H1 (cell line): ENCODE data around the gene LRRIQ3. TPM values are rescaled to one million over a fixed set of nuclear protein-coding genes. Genes with fewer than 3 reads are reported as not detected.

Experiments
- CTCF ChIA-PET: fragments of 300-600 bp; sonication (Branson Sonifier 250); formaldehyde crosslinking; loops from one replicate; lab custom pipeline; 2021; ENCODE audit not compliant: partially characterized antibody; lab: Charles Lee
- POLR2A ChIA-PET: fragments of 300-600 bp; sonication (Branson Sonifier 250); formaldehyde crosslinking; loops from one replicate; lab custom pipeline; 2021; ENCODE audit warnings: inconsistent platforms; ENCODE audit not compliant: partially characterized antibody; lab: Charles Lee
- DNase-seq, 2 experiments: peaks; one replicate each; pipeline versions ENCODE4 v3.0.0 to v3.0.0-alpha.2; 2010 to 2022; ENCODE audit warnings: low spot score in 2 of 2, low read depth in 1 of 2, mixed read lengths in 1 of 2
- FAIRE-seq: peaks from 2 replicates; lab custom pipeline; 2011; peaks lifted over from hg19 to GRCh38; lab: Jason Lieb, UNC
- H2AFZ ChIP-seq: 2 replicates; pipeline ENCODE4 v1.8.1; 2012; ENCODE audit warnings: low read length, inconsistent platforms
- H2AK5ac ChIP-seq: 2 replicates; pipeline ENCODE4 v1.6.1; 2013; ENCODE audit warnings: low read depth, low read length
- H2BK120ac ChIP-seq: replicated peaks from 2 replicates; pipeline ENCODE3; 2013; ENCODE audit warnings: low read depth, low read length, inconsistent platforms
- H2BK12ac ChIP-seq: 2 replicates; pipeline ENCODE4 v1.6.1; 2013; ENCODE audit warnings: low read depth, low read length
- H2BK15ac ChIP-seq: 2 replicates; pipeline ENCODE4 v1.6.1; 2013; ENCODE audit warnings: low read length
- H2BK20ac ChIP-seq: 2 replicates; pipeline ENCODE4 v1.6.1; 2013; ENCODE audit warnings: low read length
- H2BK5ac ChIP-seq: 2 replicates; pipeline ENCODE4 v1.6.1; 2013; ENCODE audit warnings: low read depth, low read length
- H3K14ac ChIP-seq: 2 replicates; pipeline ENCODE4 v1.6.1; 2013; ENCODE audit warnings: inconsistent platforms; ENCODE audit not compliant: insufficient read length
- H3K18ac ChIP-seq: 2 replicates; pipeline ENCODE4 v1.6.1; 2013; ENCODE audit warnings: low read length; ENCODE audit errors: extremely low read depth
- H3K23ac ChIP-seq: 2 replicates; pipeline ENCODE4 v1.6.1; 2013; ENCODE audit warnings: inconsistent platforms; ENCODE audit not compliant: insufficient read length
- H3K23me2 ChIP-seq: 2 replicates; pipeline ENCODE4 v1.6.1; 2013; ENCODE audit warnings: low read depth, low read length
- H3K27ac ChIP-seq: 2 replicates; pipeline ENCODE4 v1.6.1; 2011; ENCODE audit warnings: low read depth, low read length, inconsistent platforms
- H3K27me3 ChIP-seq, 4 experiments: replicated peaks in 1 of 4; 1 replicate in 1 of 4; 2 replicates in 3 of 4; pipeline versions ENCODE4 v1.6.1 to v1.8.1; 2011 to 2013; ENCODE audit warnings: low read length in 3 of 4, mild to moderate bottlenecking in 3 of 4, inconsistent platforms in 2 of 4, mixed read lengths in 2 of 4, moderate library complexity in 1 of 4; ENCODE audit not compliant: control insufficient read depth in 3 of 4, insufficient read depth in 3 of 4; ENCODE audit errors: extremely low read depth in 1 of 4
- H3K36me3 ChIP-seq, 4 experiments: 2 replicates each; pipeline versions ENCODE4 v1.6.1 to v1.8.1; 2011 to 2013; ENCODE audit warnings: mild to moderate bottlenecking in 4 of 4, low read length in 3 of 4, moderate library complexity in 2 of 4, control low read depth in 1 of 4, inconsistent platforms in 1 of 4; ENCODE audit not compliant: insufficient read depth in 4 of 4, control insufficient read depth in 2 of 4
- H3K4ac ChIP-seq: replicated peaks from 2 replicates; pipeline ENCODE3; 2013; ENCODE audit warnings: low read length, low read depth, mixed read lengths, inconsistent platforms; ENCODE audit not compliant: insufficient read length
- H3K4me1 ChIP-seq, 4 experiments: replicated peaks in 1 of 4; 1 replicate in 1 of 4; 2 replicates in 3 of 4; pipeline versions ENCODE4 v1.6.1 to v1.8.1; 2011 to 2013; ENCODE audit warnings: low read length in 3 of 4, inconsistent platforms in 2 of 4, mixed read lengths in 1 of 4; ENCODE audit not compliant: insufficient read depth in 4 of 4, control insufficient read depth in 3 of 4
- H3K4me2 ChIP-seq, 2 experiments: 2 replicates each; pipeline versions ENCODE4 v1.6.1 to v1.8.1; 2011 to 2013; ENCODE audit warnings: low read depth in 2 of 2, low read length in 2 of 2, control low read depth in 1 of 2, inconsistent platforms in 1 of 2, mild to moderate bottlenecking in 1 of 2; ENCODE audit not compliant: insufficient read depth in 1 of 2
- H3K4me3 ChIP-seq, 4 experiments: fragments of 200-600, 300-600 bp in 1 of 4; sonication (generic), shearing (Covaris generic), sonication (Bioruptor Twin) in 1 of 4; 2 replicates each; pipeline versions ENCODE4 v1.5.1 to v1.8.1; 2011 to 2016; ENCODE audit warnings: low read length in 4 of 4, low read depth in 3 of 4, control low read depth in 2 of 4, inconsistent platforms in 2 of 4, mild to moderate bottlenecking in 2 of 4, mixed read lengths in 1 of 4, moderate library complexity in 1 of 4; ENCODE audit not compliant: insufficient read depth in 2 of 4; ENCODE audit errors: extremely low read depth in 1 of 4
- H3K56ac ChIP-seq: replicated peaks from 2 replicates; pipeline ENCODE3; 2013; ENCODE audit warnings: low read depth, mild to moderate bottlenecking, mixed read lengths, low read length, inconsistent platforms; ENCODE audit not compliant: insufficient read length
- H3K79me1 ChIP-seq: 2 replicates; pipeline ENCODE4 v1.6.1; 2013; ENCODE audit warnings: low read depth, low read length, control low read depth
- H3K79me2 ChIP-seq, 2 experiments: 2 replicates each; pipeline versions ENCODE4 v1.6.1 to v1.8.1; 2012 to 2013; ENCODE audit warnings: low read length in 2 of 2, mild to moderate bottlenecking in 2 of 2, inconsistent platforms in 1 of 2; ENCODE audit not compliant: insufficient read depth in 2 of 2, control insufficient read depth in 1 of 2
- H3K9ac ChIP-seq, 4 experiments: replicated peaks in 1 of 4; 1 replicate in 1 of 4; 2 replicates in 3 of 4; pipeline versions ENCODE4 v1.6.1 to v1.8.1; 2011 to 2013; ENCODE audit warnings: low read depth in 3 of 4, low read length in 3 of 4, control low read depth in 2 of 4, mild to moderate bottlenecking in 2 of 4, moderate library complexity in 2 of 4, inconsistent platforms in 1 of 4; ENCODE audit errors: extremely low read depth in 1 of 4
- H3K9me3 ChIP-seq, 2 experiments: 2 replicates each; pipeline versions ENCODE4 v1.6.1 to v1.8.1; 2012 to 2013; ENCODE audit warnings: mild to moderate bottlenecking in 2 of 2, moderate library complexity in 2 of 2, control low read depth in 1 of 2, inconsistent platforms in 1 of 2, low read depth in 1 of 2, low read length in 1 of 2, mixed read lengths in 1 of 2; ENCODE audit not compliant: insufficient read depth in 2 of 2
- H4K20me1 ChIP-seq, 2 experiments: replicated peaks in 1 of 2; 2 replicates each; pipeline versions ENCODE3 to v1.8.1; 2011 to 2013; ENCODE audit warnings: inconsistent platforms in 2 of 2, low read length in 2 of 2, mild to moderate bottlenecking in 1 of 2; ENCODE audit not compliant: insufficient read depth in 2 of 2, control insufficient read depth in 1 of 2
- H4K5ac ChIP-seq: 2 replicates; pipeline ENCODE4 v1.6.1; 2013; ENCODE audit warnings: low read length, low read depth, mixed read lengths, inconsistent platforms; ENCODE audit not compliant: insufficient read length
- H4K8ac ChIP-seq: 2 replicates; pipeline ENCODE4 v1.8.0; 2013; ENCODE audit warnings: mild to moderate bottlenecking, moderate library complexity, low read length, inconsistent platforms; ENCODE audit not compliant: insufficient read depth; ENCODE audit errors: extremely low read depth
- H4K91ac ChIP-seq: replicated peaks from 2 replicates; pipeline ENCODE3; 2013; ENCODE audit warnings: low read length, mixed read lengths, inconsistent platforms; ENCODE audit not compliant: insufficient read length
- BACH1 ChIP-seq: IDR thresholded peaks from 2 replicates; pipeline ENCODE4 v1.6.1; 2012; ENCODE audit warnings: low read length, improper control_type of control experiment
- CHD2 ChIP-seq: IDR thresholded peaks from 2 replicates; pipeline ENCODE4 v1.6.1; 2012; ENCODE audit warnings: low read length, improper control_type of control experiment
- E2F6 ChIP-seq: IDR thresholded peaks from 2 replicates; pipeline ENCODE4 v1.6.1; 2012; ENCODE audit warnings: inconsistent platforms
- HDAC2 ChIP-seq, 2 experiments: fragments of 300-600 bp in 1 of 2; sonication (generic) in 1 of 2; IDR thresholded peaks; 2 replicates each; pipeline ENCODE4 v1.6.1; 2011 to 2012; ENCODE audit warnings: low read depth in 2 of 2, low read length in 2 of 2, mild to moderate bottlenecking in 2 of 2, moderate library complexity in 2 of 2, borderline replicate concordance in 1 of 2, inconsistent platforms in 1 of 2
- KDM4A ChIP-seq: IDR thresholded peaks from one replicate; pipeline ENCODE4 v1.7.1; 2012; ENCODE audit warnings: low read depth, mild to moderate bottlenecking, moderate library complexity, low read length, inconsistent platforms; ENCODE audit not compliant: severe bottlenecking
- NANOG ChIP-seq: IDR thresholded peaks from 2 replicates; pipeline ENCODE4 v1.6.1; 2011; ENCODE audit warnings: low read length, low read depth, mild to moderate bottlenecking, inconsistent platforms; ENCODE audit not compliant: insufficient read depth, poor library complexity, severe bottlenecking
- NRF1 ChIP-seq: IDR thresholded peaks from 2 replicates; pipeline ENCODE4 v1.6.1; 2011; ENCODE audit warnings: mild to moderate bottlenecking, low read depth, low read length, improper control_type of control experiment
- POLR2A ChIP-seq, 2 experiments: IDR thresholded peaks; 1 replicate in 1 of 2; 2 replicates in 1 of 2; pipeline ENCODE4 v1.6.1; 2011; ENCODE audit warnings: low read depth in 2 of 2, low read length in 2 of 2, mild to moderate bottlenecking in 2 of 2; ENCODE audit errors: control extremely low read depth in 1 of 2
- TAF1 ChIP-seq: IDR thresholded peaks from 2 replicates; pipeline ENCODE4 v1.6.1; 2011; ENCODE audit warnings: mild to moderate bottlenecking, low read depth, low read length
- polyA plus RNA-seq, 7 experiments: library from polyadenylated mRNA; depleted of rRNA in 3 of 7; stranded (reverse) in 5 of 7; unstranded in 2 of 7; fragments of >200 nt in 5 of 7; fragments of 200-250 nt in 2 of 7; gene quantifications; 1 replicate in 5 of 7; 2 replicates in 1 of 7; 4 replicates in 1 of 7; pipeline versions ENCODE4 v1.2.1 to v1.2.3, GENCODE V29; 2011 to 2013; ENCODE audit warnings: missing spikeins in 2 of 7, mixed read lengths in 2 of 7
- total RNA-seq: library from RNA; stranded (reverse); fragmentation: NEBNext Ultra II Directional; extraction: Animal tissue kit (Norgen Biotek cat#: 25700); gene quantifications from 2 replicates; pipeline ENCODE4 v1.2.1, GENCODE V29; 2021
- TF ChIP-seq, protein P1 (sequence below), 3 experiments: IDR thresholded peaks; 1 replicate in 2 of 3; 2 replicates in 1 of 3; pipeline versions ENCODE4 v1.5.1 to v1.6.1; 2011; ENCODE audit warnings: low read length in 3 of 3, mild to moderate bottlenecking in 3 of 3, inconsistent platforms in 2 of 3, low read depth in 1 of 3, moderate library complexity in 1 of 3; ENCODE audit not compliant: insufficient read depth in 1 of 3; ENCODE audit errors: control extremely low read depth in 1 of 3
- TF ChIP-seq, protein P2 (sequence below): IDR thresholded peaks from 2 replicates; pipeline ENCODE4 v1.6.1; 2012; ENCODE audit warnings: inconsistent platforms

LRRIQ3 gene
- total and polyA plus RNA-seq, 2 of the 8 experiments (the other 6 are each of a cell fraction or from before 2014, with no cell fraction given): 0.08 to 0.19 TPM

- H2BK120ac ChIP-seq: no peak overlapping the region
- no peaks in the 10 kb centered on the region for H4K20me1 ChIP-seq
- H3K18ac ChIP-seq: no peak overlapping the region
- no peaks in the 10 kb centered on the region for H3K79me1 ChIP-seq
- no peaks in the 10 kb centered on the region for H3K79me2 ChIP-seq
- H3K23ac ChIP-seq: no peak overlapping the region
- no peak overlapping the region for H3K14ac ChIP-seq
- FAIRE-seq (no peak), DNase-seq (no peak)
- H2BK15ac ChIP-seq: no peak overlapping the region
- H2BK20ac ChIP-seq: no peak overlapping the region
- H3K4me2 ChIP-seq: no peak overlapping the region
- CTCF ChIA-PET: interaction anchor here (1.2 kb wide), 1 partner anchor 626 kb away, joined by 3 read pairs; no protein-coding TSS in a partner anchor
- no peaks in the 10 kb centered on the region for H3K9me3 ChIP-seq
- no peak overlapping the region for H3K4me3 ChIP-seq
- no peak overlapping the region for H2AK5ac ChIP-seq
- no peak for TF ChIP-seq NANOG
- TF ChIP-seq TAF1: no peak
- TF ChIP-seq, protein P1, sequence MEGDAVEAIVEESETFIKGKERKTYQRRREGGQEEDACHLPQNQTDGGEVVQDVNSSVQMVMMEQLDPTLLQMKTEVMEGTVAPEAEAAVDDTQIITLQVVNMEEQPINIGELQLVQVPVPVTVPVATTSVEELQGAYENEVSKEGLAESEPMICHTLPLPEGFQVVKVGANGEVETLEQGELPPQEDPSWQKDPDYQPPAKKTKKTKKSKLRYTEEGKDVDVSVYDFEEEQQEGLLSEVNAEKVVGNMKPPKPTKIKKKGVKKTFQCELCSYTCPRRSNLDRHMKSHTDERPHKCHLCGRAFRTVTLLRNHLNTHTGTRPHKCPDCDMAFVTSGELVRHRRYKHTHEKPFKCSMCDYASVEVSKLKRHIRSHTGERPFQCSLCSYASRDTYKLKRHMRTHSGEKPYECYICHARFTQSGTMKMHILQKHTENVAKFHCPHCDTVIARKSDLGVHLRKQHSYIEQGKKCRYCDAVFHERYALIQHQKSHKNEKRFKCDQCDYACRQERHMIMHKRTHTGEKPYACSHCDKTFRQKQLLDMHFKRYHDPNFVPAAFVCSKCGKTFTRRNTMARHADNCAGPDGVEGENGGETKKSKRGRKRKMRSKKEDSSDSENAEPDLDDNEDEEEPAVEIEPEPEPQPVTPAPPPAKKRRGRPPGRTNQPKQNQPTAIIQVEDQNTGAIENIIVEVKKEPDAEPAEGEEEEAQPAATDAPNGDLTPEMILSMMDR (IDR thresholded peaks at IDR 0.05; ENCODE audit: control extremely low read depth in 1 of 3, insufficient read depth in 1 of 3, low read depth in 1 of 3, low read length in 3 of 3): no peak
- TF ChIP-seq NRF1: no peak
- no peak for TF ChIP-seq E2F6
- TF ChIP-seq BACH1: no peak
- TF ChIP-seq CHD2: no peak
- TF ChIP-seq HDAC2 (IDR thresholded peaks at IDR 0.05; ENCODE audit: borderline replicate concordance in 1 of 2, low read depth in 2 of 2, low read length in 2 of 2): no peak
- TF ChIP-seq KDM4A: no peak
- TF ChIP-seq, protein P2, sequence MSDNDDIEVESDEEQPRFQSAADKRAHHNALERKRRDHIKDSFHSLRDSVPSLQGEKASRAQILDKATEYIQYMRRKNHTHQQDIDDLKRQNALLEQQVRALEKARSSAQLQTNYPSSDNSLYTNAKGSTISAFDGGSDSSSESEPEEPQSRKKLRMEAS: no peak
- no peak for TF ChIP-seq POLR2A (IDR thresholded peaks at IDR 0.05; ENCODE audit: control extremely low read depth in 1 of 2, low read depth in 2 of 2, low read length in 2 of 2)
- POLR2A ChIA-PET: no interaction called here
- no peaks in the 10 kb centered on the region for H3K23me2 ChIP-seq
- H3K27ac ChIP-seq: no peak overlapping the region
- H2AFZ ChIP-seq: no peak overlapping the region
- no peak overlapping the region for H3K4ac ChIP-seq
- H3K4me1 ChIP-seq: no peaks in the 10 kb centered on the region
- no peak overlapping the region for H4K5ac ChIP-seq
- H2BK5ac ChIP-seq: no peak overlapping the region
- no peaks in the 10 kb centered on the region for H3K27me3 ChIP-seq
- H3K36me3 ChIP-seq: no peaks in the 10 kb centered on the region
- no peak overlapping the region for H4K91ac ChIP-seq
- H2BK12ac ChIP-seq: no peak overlapping the region
- H4K8ac ChIP-seq: no peak overlapping the region
- H3K9ac ChIP-seq: no peak overlapping the region
- no peak overlapping the region for H3K56ac ChIP-seq
Measured at GRCh38 chr1:74065081-74065480, 132.9 kb downstream of the LRRIQ3 start.
